Measurements from ENCODE around the gene CEACAM18.

- TF ChIP-seq CTCF (IDR thresholded peaks at IDR 0.05) (no peak), POLR2A (IDR thresholded peaks at IDR 0.05) (no peak)
These were observed 15.4 kb downstream of the CEACAM18 start for GRCh38 chr19:51493776-51494175.
